GM12865 (cell line): Measurements from ENCODE around the gene SPRED3.

Experiments
- DNase-seq: peaks from one replicate; pipeline ENCODE4 v3.0.0; 2010; ENCODE audit warnings: low read depth
- H3K4me3 ChIP-seq: 2 replicates; pipeline ENCODE4 v1.5.1; 2011; ENCODE audit warnings: mild to moderate bottlenecking, low read depth, low read length, control low read depth
- CTCF ChIP-seq: IDR thresholded peaks from 2 replicates; pipeline ENCODE4 v1.5.1; 2011; ENCODE audit warnings: low read length, control low read depth, low read depth, inconsistent platforms; ENCODE audit not compliant: insufficient read depth; ENCODE audit errors: missing control alignments

The SPRED3 gene

GRCh38 chr19:38440592-38440991, 52.1 kb downstream of the SPRED3 start:
- H3K4me3 ChIP-seq, result no peak overlapping the region
- no peak for DNase-seq
- TF ChIP-seq CTCF, result no peak

- H3K4me3 ChIP-seq, result no peak overlapping the region
- TF ChIP-seq CTCF, result peak; percentile 21
- DNase-seq, result peak; percentile 24
Measured at GRCh38 chr19:38441657-38442348, 53.3 kb downstream of the SPRED3 start.

GRCh38 chr19:38442736-38443135, 54.2 kb downstream of the SPRED3 start:
- no peak for DNase-seq
- H3K4me3 ChIP-seq, result no peak overlapping the region
- no peak for TF ChIP-seq CTCF

GRCh38 chr19:38443458-38443999, 55.0 kb downstream of the SPRED3 start:
- no peak overlapping the region for H3K4me3 ChIP-seq
- no peak for DNase-seq
- no peak for TF ChIP-seq CTCF

- no peak overlapping the region for H3K4me3 ChIP-seq
- no peak for DNase-seq
- no peak for TF ChIP-seq CTCF
Measured at GRCh38 chr19:38444026-38444425, 55.5 kb downstream of the SPRED3 start.

- no peak overlapping the region for H3K4me3 ChIP-seq
- DNase-seq, result no peak
- TF ChIP-seq CTCF, result no peak
Measured at GRCh38 chr19:38445362-38445761, 56.9 kb downstream of the SPRED3 start.

GRCh38 chr19:38448225-38448624, 59.7 kb downstream of the SPRED3 start:
- H3K4me3 ChIP-seq, result no peak overlapping the region
- DNase-seq, result no peak
- no peak for TF ChIP-seq CTCF
